T-helper 2 cell treated with Interferon-gamma antibody and Interleukin-4, amounts not matched to agents 5 μg/mL and 100 μg/mL, for 36 hours (primary cell): ENCODE measurements around the gene ADAMTS2.
A peak's percentile ranks its signal among the peaks of the same experiment; 100 is the strongest.

Experiments
- DNase-seq: peaks from one replicate; pipeline ENCODE4 v3.0.0; 2021; ENCODE audit warnings: low spot score
- H3K27ac Mint-ChIP-seq: one replicate; pipeline ENCODE4 v1.8.0; 2021; ENCODE audit warnings: mild to moderate bottlenecking, mixed read lengths
- H3K27me3 Mint-ChIP-seq: one replicate; pipeline ENCODE4 v1.8.0; 2021; ENCODE audit warnings: low read depth, mixed read lengths
- H3K36me3 Mint-ChIP-seq: one replicate; pipeline ENCODE4 v1.8.0; 2021; ENCODE audit warnings: low read depth, mixed read lengths
- H3K4me1 Mint-ChIP-seq: one replicate; pipeline ENCODE4 v1.8.0; 2021; ENCODE audit warnings: low read depth, mixed read lengths
- H3K4me3 Mint-ChIP-seq: one replicate; pipeline ENCODE4 v1.8.0; 2022; ENCODE audit warnings: mild to moderate bottlenecking, moderate library complexity, mixed read lengths
- H3K9me3 Mint-ChIP-seq: one replicate; pipeline ENCODE4 v1.8.0; 2021; ENCODE audit warnings: mixed read lengths

The ADAMTS2 gene

DNA sequence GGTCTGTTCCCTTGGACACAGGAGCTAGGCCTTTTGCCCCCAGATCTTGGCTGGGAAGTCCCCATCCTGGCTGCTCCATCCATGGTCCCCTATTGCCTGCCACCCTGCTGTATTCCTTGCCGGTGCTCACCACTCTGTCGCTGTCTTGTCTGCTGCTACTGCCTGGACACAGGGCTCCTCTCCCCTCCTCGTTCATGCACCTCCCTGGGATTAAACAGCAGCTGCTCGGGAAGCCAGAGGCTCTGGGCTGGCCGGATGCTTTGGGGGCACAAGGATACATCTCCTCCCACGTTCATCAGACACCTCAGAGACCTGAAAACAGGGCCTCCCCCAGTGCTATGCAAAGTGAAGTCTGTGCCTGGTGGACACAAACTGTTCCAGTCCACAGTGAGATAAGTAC, 174.7 kb downstream of the ADAMTS2 start:
- Mint-ChIP-seq H3K27ac (no peak overlapping the region), H3K27me3 (peaks cover 3% of the 10 kb centered on the region), H3K36me3 (no peaks in the 10 kb centered on the region), H3K9me3 (no peaks in the 10 kb centered on the region), H3K4me3 (no peak overlapping the region), H3K4me1 (no peaks in the 10 kb centered on the region)
- DNase-seq, result no peak

DNA sequence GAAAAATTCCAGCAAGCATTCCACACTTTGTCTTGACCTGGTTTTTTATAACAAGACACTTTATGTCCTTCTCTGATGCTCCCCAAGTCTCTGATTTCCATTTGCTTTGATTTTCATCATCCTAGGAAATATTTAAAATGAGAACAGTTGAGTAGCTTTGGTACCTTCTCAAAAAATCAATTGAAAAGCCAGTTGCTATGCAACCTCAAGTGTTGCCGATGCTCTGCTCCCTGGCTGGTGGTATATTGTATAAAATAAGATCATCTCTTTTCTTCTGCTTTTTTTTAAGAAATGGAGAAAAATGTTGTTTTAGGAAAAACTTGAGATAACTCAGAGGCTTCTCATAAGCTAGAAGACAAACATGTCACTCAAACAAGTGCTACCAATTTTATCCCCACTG, 175.4 kb downstream of the ADAMTS2 start:
- no peaks in the 10 kb centered on the region for H3K4me1 Mint-ChIP-seq

DNA sequence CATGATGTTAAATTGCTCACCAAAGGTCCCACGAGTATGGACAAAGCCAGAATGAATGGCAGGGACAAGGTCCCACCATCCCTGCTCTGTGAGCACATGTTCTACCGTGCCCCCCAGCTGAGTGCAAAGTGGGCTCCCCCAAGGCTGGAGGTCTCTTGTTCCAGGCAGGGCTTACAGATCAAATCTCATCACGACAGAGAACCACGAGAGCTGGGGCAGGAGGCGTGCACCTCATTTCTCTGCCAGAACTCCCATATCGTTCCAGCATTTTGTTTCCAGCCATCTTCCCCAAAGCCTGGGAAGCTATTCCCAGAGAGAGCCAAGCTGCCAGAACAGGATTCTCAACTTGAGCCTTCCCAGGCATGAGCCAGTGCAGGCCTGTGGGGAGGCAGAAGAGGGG, 176.6 kb downstream of the ADAMTS2 start:
- H3K36me3 Mint-ChIP-seq, result no peaks in the 10 kb centered on the region
- no peak for DNase-seq
- H3K27ac Mint-ChIP-seq, result no peak overlapping the region
- no peaks in the 10 kb centered on the region for H3K4me1 Mint-ChIP-seq
- H3K4me3 Mint-ChIP-seq, result no peak overlapping the region
- no peaks in the 10 kb centered on the region for H3K9me3 Mint-ChIP-seq
- peaks cover 3% of the 10 kb centered on the region for H3K27me3 Mint-ChIP-seq

More for the DNA sequence above, 175.4 kb downstream of the ADAMTS2 start:
- no peaks in the 10 kb centered on the region for H3K36me3 Mint-ChIP-seq
- DNase-seq, result no peak
- H3K27ac Mint-ChIP-seq, result no peak overlapping the region
- peaks cover 3% of the 10 kb centered on the region for H3K27me3 Mint-ChIP-seq
- H3K9me3 Mint-ChIP-seq, result no peaks in the 10 kb centered on the region
- H3K4me3 Mint-ChIP-seq, result no peak overlapping the region

- Mint-ChIP-seq H3K36me3 (no peaks in the 10 kb centered on the region), H3K4me1 (no peaks in the 10 kb centered on the region), H3K27me3 (peaks cover 3% of the 10 kb centered on the region), H3K4me3 (peak overlapping the region; percentile 50), H3K9me3 (no peaks in the 10 kb centered on the region), H3K27ac (no peak overlapping the region)
- DNase-seq, result no peak
Measured at GRCh38 chr5:179167871-179168451, 177.3 kb downstream of the ADAMTS2 start.

DNA sequence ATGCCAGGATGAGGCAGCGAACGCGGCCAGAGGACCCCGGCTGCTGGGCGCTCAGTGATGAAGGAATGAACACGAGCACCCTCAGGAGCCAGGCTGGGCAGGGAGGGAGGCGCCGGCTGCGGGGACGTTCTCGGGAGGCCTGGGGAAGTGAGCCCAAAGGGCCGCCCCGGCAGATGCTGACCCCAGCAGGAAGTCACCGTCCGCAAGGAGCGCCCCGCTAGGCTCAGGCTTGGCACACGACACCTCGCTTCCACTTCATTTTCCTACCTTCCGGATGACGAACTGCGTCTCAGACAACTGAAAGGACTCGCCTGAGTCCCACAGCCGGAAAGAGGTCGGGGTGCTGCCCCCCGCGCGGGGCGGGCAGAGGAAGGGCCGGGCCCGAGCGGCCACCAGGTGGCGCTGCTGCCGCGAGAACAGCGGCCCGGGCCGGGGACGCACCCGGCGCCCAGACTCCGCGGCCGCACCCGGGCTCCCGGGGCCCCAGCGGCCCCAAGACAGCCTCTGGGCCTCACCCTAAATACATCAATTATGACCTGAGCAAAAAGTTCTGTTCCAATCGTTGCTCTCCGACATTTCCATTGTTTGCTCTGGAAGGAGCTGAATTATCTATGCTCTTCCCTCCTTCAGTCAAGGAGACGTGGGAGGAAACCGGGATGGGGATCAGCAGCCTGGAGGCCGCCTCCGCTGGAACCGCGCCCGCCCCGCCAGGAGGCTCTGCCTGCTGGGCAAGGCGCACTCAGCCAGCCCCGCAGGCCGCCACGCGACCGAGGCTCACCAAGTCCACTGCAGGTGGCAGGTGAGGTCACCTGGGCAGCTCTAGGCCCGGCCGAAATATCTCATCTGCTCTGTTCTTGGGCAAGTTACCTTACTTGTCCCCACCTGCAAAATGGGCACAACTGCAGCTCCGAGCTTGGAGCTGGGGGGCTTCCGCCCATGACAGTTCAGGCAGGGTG, 178.1 kb downstream of the ADAMTS2 start:
- H3K4me3 Mint-ChIP-seq, result peak overlapping the region; percentile 50

GRCh38 chr5:179166171-179166885, 178.9 kb downstream of the ADAMTS2 start:
- no peak overlapping the region for H3K4me3 Mint-ChIP-seq

More for the DNA sequence above, 178.1 kb downstream of the ADAMTS2 start:
- Mint-ChIP-seq H3K9me3 (no peaks in the 10 kb centered on the region), H3K27me3 (peaks cover 3% of the 10 kb centered on the region), H3K36me3 (no peaks in the 10 kb centered on the region), H3K27ac (no peak overlapping the region), H3K4me1 (no peaks in the 10 kb centered on the region)
- peak; percentile 52 for DNase-seq

GRCh38 chr5:179165421-179166170, 179.7 kb downstream of the ADAMTS2 start:
- Mint-ChIP-seq H3K27me3 (peaks cover 3% of the 10 kb centered on the region), H3K4me3 (no peak overlapping the region), H3K9me3 (peaks cover 11% of the 10 kb centered on the region), H3K27ac (no peak overlapping the region), H3K4me1 (no peaks in the 10 kb centered on the region), H3K36me3 (no peaks in the 10 kb centered on the region)
- no peak for DNase-seq

More at GRCh38 chr5:179166171-179166885, 178.9 kb downstream of the ADAMTS2 start:
- Mint-ChIP-seq H3K27me3 (peaks cover 3% of the 10 kb centered on the region), H3K27ac (no peak overlapping the region), H3K9me3 (peaks cover 4% of the 10 kb centered on the region), H3K36me3 (no peaks in the 10 kb centered on the region), H3K4me1 (no peaks in the 10 kb centered on the region)
- no peak for DNase-seq

- H3K36me3 Mint-ChIP-seq, result no peaks in the 10 kb centered on the region
- H3K4me3 Mint-ChIP-seq, result no peak overlapping the region
- no peak overlapping the region for H3K27ac Mint-ChIP-seq
Measured at GRCh38 chr5:179164331-179165311, 180.6 kb downstream of the ADAMTS2 start.

DNA sequence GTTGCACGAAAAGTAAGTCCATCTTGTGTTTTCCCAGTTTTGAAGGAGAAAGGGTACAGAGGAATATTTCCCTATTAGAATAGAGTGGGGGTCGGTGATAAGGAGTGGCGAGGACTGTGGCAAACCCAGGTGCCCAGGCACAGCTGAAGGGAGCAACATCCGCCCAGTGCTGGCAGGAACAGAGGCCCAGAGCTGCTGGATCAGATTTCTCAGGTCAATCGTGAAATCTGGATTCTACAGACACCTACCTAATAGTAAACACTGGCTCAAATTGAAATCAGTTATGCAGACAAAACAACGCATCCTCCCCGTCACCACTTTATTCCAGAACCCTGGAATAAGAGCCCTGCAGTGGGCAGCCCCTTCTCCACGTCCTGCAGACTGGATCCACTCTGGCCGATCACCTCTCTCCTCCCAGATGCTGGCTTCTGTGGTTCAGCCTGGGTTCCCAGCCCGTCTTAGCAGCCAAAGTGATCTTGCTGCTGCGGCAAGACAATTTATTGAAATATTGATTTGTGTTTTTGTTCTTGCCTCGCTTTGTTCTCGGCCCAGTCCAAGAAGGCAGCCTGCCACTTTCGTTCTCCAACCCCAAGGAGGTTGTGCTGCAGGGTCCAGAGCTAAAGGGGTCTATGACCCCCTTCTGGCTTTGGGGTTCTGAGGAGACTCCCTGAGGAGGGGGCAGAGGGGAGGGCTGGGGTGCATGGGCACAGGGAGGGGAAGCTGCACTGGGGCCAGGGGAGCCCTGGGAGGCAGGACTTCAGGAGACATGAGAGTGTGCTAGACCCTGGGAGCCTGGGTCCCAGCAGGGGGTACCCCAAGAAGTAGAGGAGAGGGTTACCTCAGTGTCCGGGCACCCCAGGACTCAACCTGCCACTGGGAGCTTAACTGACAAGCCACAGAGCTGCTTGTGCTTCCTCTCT, 181.8 kb downstream of the ADAMTS2 start:
- no peak overlapping the region for H3K27ac Mint-ChIP-seq
- DNase-seq, result no peak

More at GRCh38 chr5:179164331-179165311, 180.6 kb downstream of the ADAMTS2 start:
- Mint-ChIP-seq H3K9me3 (peaks cover 15% of the 10 kb centered on the region), H3K27me3 (peaks cover 3% of the 10 kb centered on the region), H3K4me1 (no peaks in the 10 kb centered on the region)
- no peak for DNase-seq

DNA sequence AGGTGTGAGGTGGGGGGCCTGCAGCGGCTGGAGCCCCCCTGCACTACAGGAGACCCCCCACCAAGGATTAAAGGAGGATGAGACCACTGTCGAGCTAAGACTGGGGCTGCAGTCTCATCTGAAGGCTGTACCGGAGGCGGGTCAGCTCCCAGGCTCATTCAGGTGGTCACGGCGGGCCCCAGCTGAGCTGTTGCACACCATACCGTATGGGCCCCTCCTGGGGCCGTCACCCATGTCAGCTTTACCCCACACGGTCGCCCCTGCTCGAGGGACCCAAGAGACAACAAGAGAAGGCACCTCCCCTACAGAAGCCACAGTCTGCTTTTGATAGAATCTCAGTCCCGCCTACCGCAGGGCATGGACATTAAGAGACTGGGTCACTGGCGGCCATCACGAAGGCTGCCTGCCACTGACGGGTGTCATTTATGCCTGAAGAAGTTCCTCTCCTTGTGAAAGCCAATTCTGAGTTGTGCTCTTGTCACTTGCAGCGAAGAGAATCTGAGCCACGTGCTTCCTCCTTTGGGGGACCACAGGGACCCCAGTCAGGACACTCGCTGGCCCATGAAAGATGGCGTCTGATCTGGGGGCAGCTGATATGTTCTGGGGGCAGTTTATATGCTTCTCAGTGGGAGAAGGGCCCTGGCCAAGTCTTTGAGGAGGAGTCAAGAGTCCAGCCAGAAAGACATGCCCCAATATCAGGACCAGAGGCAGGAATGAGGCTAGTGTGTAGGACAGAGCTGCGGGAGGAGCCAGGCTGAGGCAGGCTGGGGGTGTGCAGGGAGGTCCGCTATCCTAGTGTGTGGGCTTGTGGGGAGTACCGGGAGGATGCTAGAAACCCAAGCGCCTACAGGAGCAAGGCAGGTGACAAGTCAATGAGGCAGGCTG, 182.7 kb downstream of the ADAMTS2 start:
- Mint-ChIP-seq H3K4me1 (no peaks in the 10 kb centered on the region), H3K27ac (no peak overlapping the region)

More for the DNA sequence above, 181.8 kb downstream of the ADAMTS2 start:
- no peak overlapping the region for H3K4me3 Mint-ChIP-seq
- H3K4me1 Mint-ChIP-seq, result no peaks in the 10 kb centered on the region
- peaks cover 3% of the 10 kb centered on the region for H3K27me3 Mint-ChIP-seq
- H3K36me3 Mint-ChIP-seq, result no peaks in the 10 kb centered on the region
- H3K9me3 Mint-ChIP-seq, result peaks cover 15% of the 10 kb centered on the region

DNA sequence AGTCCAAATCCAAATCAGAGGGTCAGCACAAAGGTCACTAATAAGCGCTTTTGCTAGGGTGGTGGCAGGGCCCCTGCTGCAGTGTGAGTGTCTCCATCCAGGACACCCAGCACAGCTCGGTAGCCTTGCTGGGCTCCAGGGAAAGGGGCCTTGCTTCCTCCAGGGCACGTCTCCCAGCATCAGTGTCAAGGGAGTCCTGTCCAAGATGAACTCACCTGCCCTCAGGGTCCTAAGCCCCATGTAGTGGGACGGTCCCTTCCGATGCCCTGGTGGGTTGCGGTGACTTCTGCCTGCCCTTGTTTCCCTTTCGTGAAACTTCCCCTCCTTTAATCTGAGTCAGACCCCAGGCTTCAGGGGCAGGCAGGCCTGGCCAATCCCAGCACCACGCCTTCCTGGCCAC, 183.4 kb downstream of the ADAMTS2 start:
- H3K27ac Mint-ChIP-seq, result no peak overlapping the region
- DNase-seq, result no peak
- H3K36me3 Mint-ChIP-seq, result no peaks in the 10 kb centered on the region
- H3K9me3 Mint-ChIP-seq, result peaks cover 15% of the 10 kb centered on the region
- H3K4me3 Mint-ChIP-seq, result no peak overlapping the region
- H3K27me3 Mint-ChIP-seq, result no peaks in the 10 kb centered on the region
- no peaks in the 10 kb centered on the region for H3K4me1 Mint-ChIP-seq

More for the DNA sequence above, 182.7 kb downstream of the ADAMTS2 start:
- Mint-ChIP-seq H3K4me3 (no peak overlapping the region), H3K9me3 (peaks cover 15% of the 10 kb centered on the region), H3K27me3 (peaks cover under 1% of the 10 kb centered on the region), H3K36me3 (no peaks in the 10 kb centered on the region)
- no peak for DNase-seq
